SU-DHL-6 (cell line): ENCODE results near the gene STK32A.

ENCODE experiments used
- EZH2phosphoT487 ChIP-seq: fragments of 200-600 bp; sonication (generic), shearing (Covaris generic); conservative IDR thresholded peaks from 2 replicates; pipeline ENCODE4 v1.6.1; 2018; ENCODE audit warnings: mild to moderate bottlenecking, antibody characterized with exemption, low read length, moderate library complexity, mixed read lengths
- TF ChIP-seq, protein P1 (sequence below): fragments of 200-600 bp; sonication (generic); IDR thresholded peaks from one replicate; pipeline ENCODE4 v1.5.1; 2017; ENCODE audit warnings: antibody characterized with exemption, mild to moderate bottlenecking, low read length, moderate library complexity; ENCODE audit not compliant: insufficient read depth, poor library complexity, severe bottlenecking

DNA sequence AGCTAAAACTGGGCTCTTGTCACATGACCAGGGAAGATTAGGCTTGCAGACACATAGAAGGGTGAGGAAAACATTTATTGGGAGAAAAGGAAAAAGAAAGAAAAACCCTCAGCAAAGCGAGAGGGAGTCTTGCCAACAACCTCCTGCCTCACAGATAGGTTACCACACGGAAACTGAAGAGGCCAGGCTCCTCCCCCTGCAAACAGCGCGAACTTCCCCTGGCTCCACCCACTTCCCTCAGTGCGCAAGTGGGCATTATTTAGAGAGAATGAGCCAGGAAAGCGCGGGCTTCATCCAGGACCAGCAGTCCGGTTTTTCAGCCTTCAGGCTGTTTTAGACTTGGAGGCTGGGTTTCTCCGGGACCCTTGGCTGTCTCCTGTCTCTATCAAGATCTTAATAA lies 70.3 kb downstream of the STK32A start:
- TF ChIP-seq, protein P1, sequence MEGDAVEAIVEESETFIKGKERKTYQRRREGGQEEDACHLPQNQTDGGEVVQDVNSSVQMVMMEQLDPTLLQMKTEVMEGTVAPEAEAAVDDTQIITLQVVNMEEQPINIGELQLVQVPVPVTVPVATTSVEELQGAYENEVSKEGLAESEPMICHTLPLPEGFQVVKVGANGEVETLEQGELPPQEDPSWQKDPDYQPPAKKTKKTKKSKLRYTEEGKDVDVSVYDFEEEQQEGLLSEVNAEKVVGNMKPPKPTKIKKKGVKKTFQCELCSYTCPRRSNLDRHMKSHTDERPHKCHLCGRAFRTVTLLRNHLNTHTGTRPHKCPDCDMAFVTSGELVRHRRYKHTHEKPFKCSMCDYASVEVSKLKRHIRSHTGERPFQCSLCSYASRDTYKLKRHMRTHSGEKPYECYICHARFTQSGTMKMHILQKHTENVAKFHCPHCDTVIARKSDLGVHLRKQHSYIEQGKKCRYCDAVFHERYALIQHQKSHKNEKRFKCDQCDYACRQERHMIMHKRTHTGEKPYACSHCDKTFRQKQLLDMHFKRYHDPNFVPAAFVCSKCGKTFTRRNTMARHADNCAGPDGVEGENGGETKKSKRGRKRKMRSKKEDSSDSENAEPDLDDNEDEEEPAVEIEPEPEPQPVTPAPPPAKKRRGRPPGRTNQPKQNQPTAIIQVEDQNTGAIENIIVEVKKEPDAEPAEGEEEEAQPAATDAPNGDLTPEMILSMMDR, result no peak
- TF ChIP-seq EZH2phosphoT487, result no peak
